Neuronal stem cell (in vitro differentiated cells): ENCODE measurements around the gene ZFPL1.

Experiments
- DNase-seq: peaks from one replicate; pipeline ENCODE4 v3.0.0-alpha.2; 2013; ENCODE audit warnings: low spot score
- H2AFZ ChIP-seq: one replicate; pipeline ENCODE4 v1.6.1; 2013; ENCODE audit warnings: mild to moderate bottlenecking, low read length, inconsistent platforms
- H2AK5ac ChIP-seq: 2 replicates; pipeline ENCODE4 v1.6.1; 2013; ENCODE audit warnings: low read depth, mild to moderate bottlenecking, inconsistent platforms, low read length, moderate library complexity, mixed read lengths
- H2BK120ac ChIP-seq: 2 replicates; pipeline ENCODE4 v1.6.1; 2013; ENCODE audit warnings: low read depth, mild to moderate bottlenecking, inconsistent platforms, low read length, moderate library complexity, mixed read lengths
- H2BK12ac ChIP-seq: one replicate; pipeline ENCODE4 v1.6.1; 2013; ENCODE audit warnings: low read length, inconsistent platforms
- H2BK15ac ChIP-seq: 2 replicates; pipeline ENCODE4 v1.6.1; 2013; ENCODE audit warnings: mild to moderate bottlenecking, low read length, inconsistent platforms, mixed read lengths
- H2BK5ac ChIP-seq: one replicate; pipeline ENCODE4 v1.6.1; 2013; ENCODE audit warnings: inconsistent platforms, mild to moderate bottlenecking, low read length, moderate library complexity
- H3K14ac ChIP-seq: one replicate; pipeline ENCODE4 v1.6.1; 2013; ENCODE audit warnings: low read length, inconsistent platforms
- H3K18ac ChIP-seq: 2 replicates; pipeline ENCODE4 v1.6.1; 2013; ENCODE audit warnings: low read length, inconsistent platforms
- H3K23ac ChIP-seq: 2 replicates; pipeline ENCODE4 v1.6.1; 2013; ENCODE audit warnings: low read depth, mild to moderate bottlenecking, mixed read lengths, low read length, inconsistent platforms; ENCODE audit not compliant: poor library complexity
- H3K27ac ChIP-seq: replicated peaks from 3 replicates; pipeline ENCODE4 v1.5.1; 2013; ENCODE audit warnings: low read length, inconsistent platforms
- H3K27me3 ChIP-seq, 3 experiments: 2 replicates each; pipeline ENCODE4 v1.6.1; 2013; ENCODE audit warnings: low read length in 3 of 3, mild to moderate bottlenecking in 2 of 3, inconsistent platforms in 1 of 3, low read depth in 1 of 3, mixed read lengths in 1 of 3, moderate library complexity in 1 of 3; ENCODE audit not compliant: control insufficient read depth in 3 of 3, insufficient read depth in 3 of 3
- H3K36me3 ChIP-seq, 2 donors: replicated peaks in 1 of 2; 2 replicates each; pipeline ENCODE4 v1.6.1; 2013; ENCODE audit warnings: low read length in 2 of 2; ENCODE audit not compliant: control insufficient read depth in 2 of 2, insufficient read depth in 2 of 2
- H3K4ac ChIP-seq: 2 replicates; pipeline ENCODE4 v1.6.1; 2013; ENCODE audit warnings: inconsistent platforms, mild to moderate bottlenecking, low read length, moderate library complexity
- H3K4me1 ChIP-seq, 2 donors: 1 replicate in 1 of 2; 2 replicates in 1 of 2; pipeline ENCODE4 v1.6.1; 2013; ENCODE audit warnings: low read length in 2 of 2, low read depth in 1 of 2; ENCODE audit not compliant: control insufficient read depth in 2 of 2, insufficient read depth in 1 of 2
- H3K4me2 ChIP-seq: one replicate; pipeline ENCODE4 v1.6.1; 2013; ENCODE audit warnings: mild to moderate bottlenecking, low read length, inconsistent platforms; ENCODE audit not compliant: insufficient read depth, poor library complexity, severe bottlenecking
- H3K4me3 ChIP-seq, 2 donors: 2 replicates each; pipeline ENCODE4 v1.5.1; 2013; ENCODE audit warnings: low read length in 2 of 2, mild to moderate bottlenecking in 2 of 2, inconsistent platforms in 1 of 2, moderate library complexity in 1 of 2
- H3K79me1 ChIP-seq: one replicate; pipeline ENCODE4 v1.6.1; 2013; ENCODE audit warnings: low read depth, mild to moderate bottlenecking, inconsistent platforms, low read length, moderate library complexity
- H3K9ac ChIP-seq: one replicate; pipeline ENCODE4 v1.6.1; 2013; ENCODE audit warnings: mild to moderate bottlenecking, low read depth, low read length, inconsistent platforms; ENCODE audit not compliant: poor library complexity
- H3K9me3 ChIP-seq, 2 donors: replicated peaks in 1 of 2; 2 replicates each; pipeline versions ENCODE3 to v1.6.1; 2013; ENCODE audit warnings: low read length in 2 of 2, mild to moderate bottlenecking in 2 of 2, inconsistent platforms in 1 of 2, low read depth in 1 of 2, mixed read lengths in 1 of 2, moderate library complexity in 1 of 2; ENCODE audit not compliant: control insufficient read depth in 2 of 2, insufficient read depth in 1 of 2
- H4K8ac ChIP-seq: one replicate; pipeline ENCODE4 v1.6.1; 2013; ENCODE audit warnings: low read depth, mild to moderate bottlenecking, inconsistent platforms, low read length, moderate library complexity
- H4K91ac ChIP-seq: one replicate; pipeline ENCODE4 v1.6.1; 2013; ENCODE audit warnings: low read length, low read depth, mild to moderate bottlenecking, inconsistent platforms; ENCODE audit not compliant: poor library complexity
- WGBS, 2 donors: extraction: QIAGEN DNeasy Blood & Tissue Kit; methylation state at CpG; one replicate each; pipeline ENCODE4 v1.1.7; 2013; ENCODE audit warnings: missing lambda C conversion rate in 2 of 2, mixed read lengths in 1 of 2; ENCODE audit not compliant: insufficient read length in 2 of 2, insufficient replicate concordance in 1 of 2; ENCODE audit errors: extremely low coverage in 2 of 2; 5-methylcytosine and 5-hydroxymethylcytosine counted together

ZFPL1 gene

GRCh38 chr11:65071907-65072630 lies 12.0 kb upstream of the ZFPL1 start:
- H3K27me3 ChIP-seq: no peaks in the 10 kb centered on the region
- no CpG with 5 or more reads among the region's 4 CpGs for WGBS, 2 donors
- no peak overlapping the region for H3K4me2 ChIP-seq
- H3K23ac ChIP-seq: no peak overlapping the region
- H3K27ac ChIP-seq: no peak overlapping the region
- H3K9me3 ChIP-seq: no peaks in the 10 kb centered on the region
- H4K91ac ChIP-seq: no peak overlapping the region
- H3K36me3 ChIP-seq: peaks cover 2 to 18% of the 10 kb centered on the region in 2 donors
- no peak overlapping the region for H3K18ac ChIP-seq
- no peak overlapping the region for H2BK15ac ChIP-seq
- no peak overlapping the region for H3K4ac ChIP-seq
- H3K9ac ChIP-seq: no peak overlapping the region
- no peak overlapping the region for H4K8ac ChIP-seq
- H2BK5ac ChIP-seq: no peak overlapping the region
- no peak overlapping the region for H2AFZ ChIP-seq
- H3K14ac ChIP-seq: no peak overlapping the region
- DNase-seq: no peak
- H2BK12ac ChIP-seq: no peak overlapping the region
- no peak overlapping the region for H2BK120ac ChIP-seq
- no peaks in the 10 kb centered on the region for H3K79me1 ChIP-seq
- peak overlapping the region; percentile 33 for H2AK5ac ChIP-seq
- H3K4me1 ChIP-seq: peaks cover under 1 to 2% of the 10 kb centered on the region in 2 donors
- H3K4me3 ChIP-seq: no peak overlapping the region

GRCh38 chr11:65072631-65072966 lies 11.4 kb upstream of the ZFPL1 start:
- H3K9me3 ChIP-seq: no peaks in the 10 kb centered on the region
- no peak overlapping the region for H3K4ac ChIP-seq
- H3K79me1 ChIP-seq: peaks cover 2% of the 10 kb centered on the region
- H3K4me1 ChIP-seq: no peaks in the 10 kb centered on the region
- H4K8ac ChIP-seq: no peak overlapping the region
- H3K23ac ChIP-seq: no peak overlapping the region
- no CpG with 5 or more reads among the region's 1 CpG for WGBS, 2 donors
- no peak overlapping the region for H2BK15ac ChIP-seq
- H3K14ac ChIP-seq: no peak overlapping the region
- H3K9ac ChIP-seq: no peak overlapping the region
- H4K91ac ChIP-seq: no peak overlapping the region
- no peak overlapping the region for H3K4me3 ChIP-seq
- no peak overlapping the region for H3K4me2 ChIP-seq
- no peaks in the 10 kb centered on the region for H3K27me3 ChIP-seq
- no peak overlapping the region for H2AFZ ChIP-seq
- H3K27ac ChIP-seq: no peak overlapping the region
- peaks cover 4 to 24% of the 10 kb centered on the region in 2 donors for H3K36me3 ChIP-seq
- H2AK5ac ChIP-seq: peak overlapping the region; percentile 33
- H2BK5ac ChIP-seq: no peak overlapping the region
- H3K18ac ChIP-seq: no peak overlapping the region
- DNase-seq: no peak
- H2BK12ac ChIP-seq: no peak overlapping the region
- H2BK120ac ChIP-seq: no peak overlapping the region

- Histone ChIP-seq H2BK120ac (no peak overlapping the region), H3K9me3 (no peaks in the 10 kb centered on the region), H3K9ac (no peak overlapping the region), H3K79me1 (peaks cover 12% of the 10 kb centered on the region), H4K91ac (no peak overlapping the region), H2BK5ac (no peak overlapping the region), H2AFZ (no peak overlapping the region), H3K18ac (no peak overlapping the region), H2AK5ac (no peak overlapping the region), H3K4me3 (no peak overlapping the region), H3K14ac (no peak overlapping the region), H3K23ac (no peak overlapping the region), H2BK12ac (no peak overlapping the region), H3K4me1 (peaks cover 0 to under 1% of the 10 kb centered on the region in 2 donors), H3K27ac (no peak overlapping the region), H3K4me2 (no peak overlapping the region), H3K36me3 (peaks cover 33 to 67% of the 10 kb centered on the region in 2 donors), H4K8ac (no peak overlapping the region), H2BK15ac (no peak overlapping the region), H3K4ac (no peak overlapping the region), H3K27me3 (no peaks in the 10 kb centered on the region)
- WGBS, 2 donors: no CpG with 5 or more reads among the region's 4 CpGs
- no peak for DNase-seq
Observed at GRCh38 chr11:65077451-65077850, 6.6 kb upstream of the ZFPL1 start.

DNA sequence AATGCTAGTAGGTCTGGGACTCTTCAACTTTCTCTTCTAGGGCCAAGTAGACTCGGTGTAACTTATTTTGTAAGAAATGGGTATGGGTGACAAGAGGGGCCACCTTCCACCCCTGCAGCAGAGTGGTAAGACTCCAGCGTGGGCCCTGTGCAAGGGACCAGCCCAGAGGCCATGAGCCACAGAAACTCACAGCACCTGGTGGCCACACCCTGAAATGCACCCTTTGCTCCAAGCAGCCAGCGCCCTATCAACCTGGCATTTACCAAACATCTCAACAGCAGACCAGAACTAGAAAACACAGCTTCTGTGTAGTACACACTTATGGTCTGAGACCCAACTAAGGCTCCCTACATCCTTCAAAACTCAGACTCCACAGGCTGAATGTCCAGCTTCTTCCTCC lies 5.9 kb upstream of the ZFPL1 start:
- no peaks in the 10 kb centered on the region for H3K27me3 ChIP-seq
- WGBS, 2 donors: no CpG with 5 or more reads among the region's 3 CpGs
- no peak overlapping the region for H3K4me3 ChIP-seq
- H3K9me3 ChIP-seq: no peaks in the 10 kb centered on the region
- H2BK15ac ChIP-seq: no peak overlapping the region
- DNase-seq: no peak
- H2BK12ac ChIP-seq: no peak overlapping the region
- no peak overlapping the region for H2BK5ac ChIP-seq
- H3K9ac ChIP-seq: no peak overlapping the region
- H2BK120ac ChIP-seq: no peak overlapping the region
- H3K27ac ChIP-seq: no peak overlapping the region
- peaks cover 12% of the 10 kb centered on the region for H3K79me1 ChIP-seq
- H4K8ac ChIP-seq: no peak overlapping the region
- H3K23ac ChIP-seq: no peak overlapping the region
- no peak overlapping the region for H3K18ac ChIP-seq
- H3K36me3 ChIP-seq: peaks cover 35 to 74% of the 10 kb centered on the region in 2 donors
- no peak overlapping the region for H4K91ac ChIP-seq
- no peak overlapping the region for H2AK5ac ChIP-seq
- no peak overlapping the region for H3K14ac ChIP-seq
- no peak overlapping the region for H3K4me2 ChIP-seq
- peaks cover 0 to 7% of the 10 kb centered on the region in 2 donors for H3K4me1 ChIP-seq
- H2AFZ ChIP-seq: no peak overlapping the region
- no peak overlapping the region for H3K4ac ChIP-seq
